ENCODE data around the gene WDR35. TPM values are rescaled to one million over a fixed set of nuclear protein-coding genes. Genes with fewer than 3 reads are reported as not detected.

WDR35 gene
- total RNA-seq, 1 experiment from 2014 or later: 16.7 TPM

- Histone ChIP-seq H3K27me3 (ENCODE audit: insufficient read depth, low read length) (no peaks in the 10 kb centered on the region), H3K4ac (ENCODE audit: low read depth, low read length) (no peak overlapping the region), H2BK12ac (ENCODE audit: insufficient read length, low read depth, low read length) (no peak overlapping the region), H4K8ac (replicated peaks; ENCODE audit: insufficient read length, low read depth, low read length) (no peak overlapping the region), H3T11ph (ENCODE audit: low read length) (no peak overlapping the region), H3K9me3 (ENCODE audit: control insufficient read depth, low read depth, low read length) (no peaks in the 10 kb centered on the region), H2AK5ac (ENCODE audit: insufficient read length, low read length) (no peak overlapping the region), H3K27ac (ENCODE audit: insufficient read length, low read depth, low read length) (no peak overlapping the region), H2BK120ac (ENCODE audit: low read depth, low read length, poor library complexity, severe bottlenecking) (no peak overlapping the region), H2BK5ac (ENCODE audit: insufficient read length, low read length) (no peak overlapping the region), H4K91ac (ENCODE audit: insufficient read length, low read depth, low read length) (no peak overlapping the region), H3K23me2 (ENCODE audit: insufficient read length, low read depth, low read length, poor library complexity, severe bottlenecking) (no peaks in the 10 kb centered on the region), H2BK15ac (ENCODE audit: low read depth, low read length) (no peak overlapping the region), H3K14ac (ENCODE audit: insufficient read depth, low read length) (no peak overlapping the region), H3K9ac (ENCODE audit: extremely low read depth, insufficient read length, low read length) (no peak overlapping the region), H3K4me1 (ENCODE audit: insufficient read depth, low read length) (no peaks in the 10 kb centered on the region), H3K79me1 (ENCODE audit: insufficient read depth, low read depth, low read length, poor library complexity, severe bottlenecking) (no peaks in the 10 kb centered on the region), H2AFZ (ENCODE audit: low read length) (no peak overlapping the region), H3K23ac (ENCODE audit: insufficient read length, low read depth, low read length) (no peak overlapping the region), H3K18ac (ENCODE audit: insufficient read length, low read depth, low read length) (no peak overlapping the region), H4K20me1 (ENCODE audit: control insufficient read depth, insufficient read depth, insufficient read length) (no peaks in the 10 kb centered on the region), H4K5ac (ENCODE audit: insufficient read length, low read depth, low read length) (no peak overlapping the region), H2BK20ac (ENCODE audit: low read depth, low read length, poor library complexity, severe bottlenecking) (no peak overlapping the region), H3K79me2 (ENCODE audit: insufficient read depth, low read length) (no peaks in the 10 kb centered on the region), H3K56ac (ENCODE audit: insufficient read length, low read depth, low read length) (no peak overlapping the region), H3K4me2 (ENCODE audit: insufficient read depth, insufficient read length, low read length) (no peak overlapping the region)
- no peak overlapping the region for H3K4me3 Mint-ChIP-seq
- WGBS (ENCODE audit: extremely low coverage, insufficient read length, low lambda C conversion rate): no CpG with 5 or more reads among the region's 9 CpGs
- peaks cover 5 to 9% (median 9%) of the 10 kb centered on the region in 3 experiments; a peak in 5 of 7 replicates for H3K36me3 Mint-ChIP-seq (ENCODE audit: insufficient read depth in 1 of 3, low read depth in 3 of 3)
- no peak for TF ChIP-seq CTCF (conservative IDR thresholded peaks at IDR 0.05)
- H3K9me3 Mint-ChIP-seq: no peaks in the 10 kb centered on the region
- no peak for DNase-seq
- no peaks in the 10 kb centered on the region for H3K27me3 Mint-ChIP-seq (ENCODE audit: low read depth)
- peaks cover 6 to 9% of the 10 kb centered on the region in 2 experiments for H3K4me1 Mint-ChIP-seq
- H3K27ac Mint-ChIP-seq: no peak overlapping the region
Measured at GRCh38 chr2:19911808-19912509, 77.9 kb downstream of the WDR35 start.

Data from H9 (cell line).